ENCODE data around the gene OR10T2.

- TF ChIP-seq CTCF (IDR thresholded peaks at IDR 0.05) (no peak), POLR2A (IDR thresholded peaks at IDR 0.05) (no peak)
Observed at GRCh38 chr1:158371188-158371953, 27.9 kb downstream of the OR10T2 start.

All from heart left ventricle (tissue), 13 donors.